DMS153 treated with DMSO at 0.1 percent for 48 hours (cell line): Measurements from ENCODE around the gene ST8SIA1.

ENCODE experiments used
- DNase-seq: peaks from one replicate; lab custom pipeline; 2025; ENCODE audit not compliant: unreplicated experiment; lab: John Stamatoyannopoulos, UW

The ST8SIA1 gene

GRCh38 chr12:22246217-22246846, 88.2 kb downstream of the ST8SIA1 start:
- no peak for DNase-seq

- DNase-seq, result no peak
These were observed 91.8 kb downstream of the ST8SIA1 start for GRCh38 chr12:22242726-22243125.

- no peak for DNase-seq
These were observed 96.3 kb downstream of the ST8SIA1 start for GRCh38 chr12:22238211-22238610.

GRCh38 chr12:22234561-22234960, 99.9 kb downstream of the ST8SIA1 start:
- DNase-seq, result no peak

- DNase-seq, result no peak
These were observed 102.7 kb downstream of the ST8SIA1 start for GRCh38 chr12:22231836-22232235.

- DNase-seq, result no peak
These were observed 103.4 kb downstream of the ST8SIA1 start for GRCh38 chr12:22231078-22231477.

GRCh38 chr12:22230280-22230794, 104.2 kb downstream of the ST8SIA1 start:
- DNase-seq, result no peak

- DNase-seq, result no peak
These were observed 104.7 kb downstream of the ST8SIA1 start for GRCh38 chr12:22229652-22230279.

GRCh38 chr12:22228022-22228875, 106.3 kb downstream of the ST8SIA1 start:
- DNase-seq, result no peak

- DNase-seq, result no peak
These were observed 111.2 kb downstream of the ST8SIA1 start for GRCh38 chr12:22223356-22223755.

- no peak for DNase-seq
These were observed 117.0 kb downstream of the ST8SIA1 start for GRCh38 chr12:22217556-22217955.

GRCh38 chr12:22215467-22216253, 118.8 kb downstream of the ST8SIA1 start:
- DNase-seq, result no peak

- DNase-seq, result no peak
These were observed 123.4 kb downstream of the ST8SIA1 start for GRCh38 chr12:22211128-22211527.

GRCh38 chr12:22209422-22209821, 125.1 kb downstream of the ST8SIA1 start:
- DNase-seq, result no peak

- no peak for DNase-seq
These were observed 128.3 kb downstream of the ST8SIA1 start for GRCh38 chr12:22206111-22206728.

GRCh38 chr12:22204391-22204790, 130.1 kb downstream of the ST8SIA1 start:
- no peak for DNase-seq

- DNase-seq, result no peak
These were observed 131.7 kb downstream of the ST8SIA1 start for GRCh38 chr12:22202847-22203246.

GRCh38 chr12:22201101-22201500, 133.4 kb downstream of the ST8SIA1 start:
- DNase-seq, result no peak

GRCh38 chr12:22196236-22196635, 138.3 kb downstream of the ST8SIA1 start:
- no peak for DNase-seq

- no peak for DNase-seq
These were observed 143.5 kb downstream of the ST8SIA1 start for GRCh38 chr12:22190969-22191368.

GRCh38 chr12:22188431-22188830, 146.1 kb downstream of the ST8SIA1 start:
- DNase-seq, result no peak
